K562 (cell line): ENCODE results near the gene TEX38. TPM values are rescaled to one million over a fixed set of nuclear protein-coding genes. Genes with fewer than 3 reads are reported as not detected.

Source experiments
- BRCA1 ChIP-seq, 2 experiments: fragments of 450-650 bp in 1 of 2; sonication (generic) in 1 of 2; formaldehyde crosslinking in 1 of 2; IDR thresholded peaks; 2 replicates each; pipeline versions ENCODE4 v1.5.0 to v1.6.1; 2017 to 2020; ENCODE audit warnings: mild to moderate bottlenecking in 1 of 2, missing genetic modification reagents in 1 of 2
- FOXK2 ChIP-seq, 2 experiments: fragments of 450-650 bp; IDR thresholded peaks in 1 of 2; conservative IDR thresholded peaks in 1 of 2; 2 replicates each; pipeline ENCODE4 v1.6.1; 2016; ENCODE audit warnings: low read depth in 2 of 2, mild to moderate bottlenecking in 1 of 2
- FOXM1 ChIP-seq, 2 experiments: fragments of 450-650 bp in 1 of 2; sonication (generic) in 1 of 2; formaldehyde crosslinking in 1 of 2; IDR thresholded peaks; 2 replicates each; pipeline versions ENCODE4 v1.6.1 to v1.9.0; 2017 to 2022; ENCODE audit warnings: low read depth in 2 of 2, mild to moderate bottlenecking in 2 of 2, missing genetic modification reagents in 1 of 2, moderate library complexity in 1 of 2
- HDAC1 ChIP-seq, 2 experiments: fragments of 450-650 bp; IDR thresholded peaks; 2 replicates each; pipeline ENCODE4 v1.6.1; 2016 to 2017; ENCODE audit warnings: inconsistent platforms in 1 of 2, mild to moderate bottlenecking in 1 of 2, moderate library complexity in 1 of 2
- KLF16 ChIP-seq: IDR thresholded peaks from 2 replicates; pipeline ENCODE4 v1.6.1; 2016; ENCODE audit warnings: antibody characterized with exemption
- MTA3 ChIP-seq: fragments of 450-650 bp; formaldehyde crosslinking; IDR thresholded peaks from 2 replicates; pipeline ENCODE4 v1.6.1; 2017; ENCODE audit warnings: mild to moderate bottlenecking, borderline replicate concordance
- NFE2L1 ChIP-seq: fragments of 450-650 bp; IDR thresholded peaks from 2 replicates; pipeline ENCODE4 v1.6.1; 2016; ENCODE audit warnings: missing genetic modification characterization, low read depth, mild to moderate bottlenecking, missing compliant biosample characterization, moderate library complexity, borderline replicate concordance
- PHTF2 ChIP-seq: fragments of 250-450 bp; sonication (Bioruptor Pico); IDR thresholded peaks from 2 replicates; pipeline ENCODE4 v1.5.0; 2021; ENCODE audit warnings: mild to moderate bottlenecking
- POLR3A ChIP-seq: IDR thresholded peaks from 2 replicates; pipeline ENCODE4 v1.6.1; 2011; ENCODE audit warnings: borderline replicate concordance, mild to moderate bottlenecking, moderate library complexity; ENCODE audit not compliant: insufficient read length, insufficient read depth; ENCODE audit errors: extremely low read depth
- SNRNP70 ChIP-seq: fragments of 200-400 bp; formaldehyde crosslinking; optimal IDR thresholded peaks from 2 replicates; pipeline ENCODE3; 2017; ENCODE audit warnings: low read depth, low read length
- TCFL5 ChIP-seq: fragments of 250-450 bp; sonication (Bioruptor Pico); conservative IDR thresholded peaks from 2 replicates; pipeline ENCODE4 v1.6.1; 2021; ENCODE audit warnings: mild to moderate bottlenecking, moderate library complexity, matching md5 sums
- ZBTB8A ChIP-seq: fragments of 450-650 bp; IDR thresholded peaks from 2 replicates; pipeline ENCODE4 v1.6.1; 2018; ENCODE audit warnings: mild to moderate bottlenecking, moderate library complexity; ENCODE audit not compliant: partially characterized antibody
- ZBTB9 ChIP-seq: fragments of 450-650 bp; formaldehyde crosslinking; IDR thresholded peaks from 2 replicates; pipeline ENCODE4 v1.4.0; 2020; ENCODE audit warnings: mild to moderate bottlenecking, moderate library complexity
- ZNF407 ChIP-seq: fragments of 450-650 bp; IDR thresholded peaks from 2 replicates; pipeline ENCODE4 v1.6.1; 2016; ENCODE audit warnings: low read depth
- polyA plus RNA-seq, 8 experiments: library from polyadenylated mRNA; depleted of rRNA in 4 of 8; stranded (reverse) in 5 of 8; unstranded in 3 of 8; fragments of >200 nt; fragmentation: Nextera tagmentation in 2 of 8; fragmentation: Illumina TruSeq in 1 of 8; extraction: Ambion mirVana in 2 of 8; extraction: Trizol in 1 of 8; gene quantifications; 2 replicates each; pipeline versions ENCODE4 v1.2.1 to v1.2.3, GENCODE V29; 2011 to 2014; ENCODE audit warnings: inconsistent platforms in 1 of 8, missing spikeins in 1 of 8
- total RNA-seq, 7 experiments: library from RNA; depleted of rRNA in 6 of 7; stranded (reverse); fragments of >200 nt in 6 of 7; fragmentation: Illumina TruSeq in 2 of 7; extraction: Trizol in 2 of 7; gene quantifications; 2 replicates each; pipeline versions ENCODE4 v1.2.1 to v1.2.3, GENCODE V29; 2011 to 2021; ENCODE audit warnings: low replicate concordance in 1 of 7

TEX38 gene
- total and polyA plus RNA-seq, 9 of the 15 experiments (the other 6 are each of a cell fraction or from before 2014, with no cell fraction given) = not detected

GRCh38 chr1:46718727-46719622 is 47.3 kb downstream of the TEX38 start, which contains the start of gene EFCAB14 (continued):
- TF ChIP-seq ZNF407 (no peak), ZBTB9 (peak; percentile 76; the same call in 1 of the 2 replicates), NFE2L1 (tag) (no peak), ZBTB8A (no peak), MTA3 (peak; percentile 91; the same call in 1 of the 2 replicates), KLF16 (0 out of 2 replicates have a peak, but pooled peaks have one; percentile 19), FOXM1 (IDR thresholded peaks at IDR 0.05; ENCODE audit: low read depth) (peak; percentile 98), FOXM1 (CRISPR knock-in tag; IDR thresholded peaks at IDR 0.05; ENCODE audit: low read depth) (peak; percentile 55; the same call in 1 of the 2 replicates), TCFL5 (0 out of 2 replicates have a peak, but pooled peaks have one; percentile 29), HDAC1 (IDR thresholded peaks at IDR 0.05) (peak in 1 of 2 experiments; percentile 79; a peak in 1 of 4 replicates), BRCA1 (IDR thresholded peaks at IDR 0.05) (no peak), BRCA1 (CRISPR knock-in tag; IDR thresholded peaks at IDR 0.05) (0 out of 2 replicates have a peak, but pooled peaks have one; percentile 52), POLR3A (no peak), FOXK2 (conservative IDR thresholded peaks at IDR 0.05 in 1 of 2, IDR thresholded peaks at IDR 0.05 in 1 of 2; ENCODE audit: low read depth in 2 of 2) (no peak), SNRNP70 (no peak), PHTF2 (CRISPR knock-in tag) (no peak)
